Measurements from ENCODE around the gene AMPD1.
A peak's percentile ranks its signal among the peaks of the same experiment; 100 is the strongest.

The AMPD1 gene

GRCh38 chr1:114696810-114697209 is 1.5 kb upstream of the AMPD1 start:
- DNase-seq (ENCODE audit: low spot score), result no peak

DNA sequence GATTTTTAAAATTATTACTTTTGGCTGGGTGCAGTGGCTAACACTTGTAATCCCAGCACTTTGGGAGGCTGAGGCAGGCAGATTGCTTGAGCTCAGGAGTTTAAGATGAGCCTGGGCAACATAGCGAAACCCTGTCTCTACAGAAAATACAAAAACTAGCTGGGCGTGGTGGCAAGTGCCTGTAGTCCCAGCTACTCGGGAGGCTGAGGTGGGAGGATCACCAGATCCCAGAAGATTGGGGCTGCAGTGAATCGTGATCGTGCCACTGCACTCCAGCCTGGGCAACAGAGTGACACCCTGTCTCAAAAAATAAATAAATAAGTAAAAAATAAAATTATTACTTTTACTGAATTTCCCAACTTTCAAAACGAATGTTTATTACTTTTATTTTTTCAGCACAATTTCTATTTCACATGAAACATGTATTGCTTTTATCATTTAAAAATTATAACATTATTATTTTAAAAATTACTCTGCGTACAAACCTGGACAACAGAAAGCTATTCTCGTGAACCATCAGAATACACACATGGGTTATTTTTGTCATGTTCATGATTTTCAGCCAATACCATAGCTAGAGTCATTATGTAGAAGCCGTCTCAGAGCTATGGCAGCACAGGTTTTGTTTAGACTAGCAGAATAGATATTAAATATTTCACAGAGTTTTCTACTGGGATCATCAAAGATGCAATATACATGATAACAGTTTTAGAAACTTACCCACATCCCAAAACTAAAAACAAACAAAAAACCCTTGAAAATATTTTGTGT is 621 bp downstream of the AMPD1 start:
- no peak for DNase-seq (ENCODE audit: low spot score)

DNA sequence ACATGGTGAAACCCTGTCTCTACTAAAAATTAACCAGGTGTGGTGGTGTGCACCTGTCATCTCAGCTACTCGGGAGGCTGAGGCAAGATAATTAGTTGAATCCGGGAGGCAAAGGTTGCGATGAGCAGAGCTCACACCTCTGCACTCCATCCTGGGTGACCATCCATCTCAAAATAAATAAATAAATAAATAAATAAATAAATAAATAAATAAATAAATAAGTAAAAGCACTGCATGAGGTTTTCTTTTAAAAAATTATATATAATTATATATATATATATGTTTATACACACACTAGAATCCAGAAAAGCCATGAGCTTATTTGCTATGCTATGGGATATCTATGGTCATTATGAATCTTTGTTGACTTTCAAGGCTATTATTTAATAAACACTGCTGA is 2.4 kb downstream of the AMPD1 start:
- no peak for DNase-seq (ENCODE audit: low spot score)

GRCh38 chr1:114691061-114691460 is 4.3 kb downstream of the AMPD1 start:
- no peak for DNase-seq (ENCODE audit: low spot score)

DNA sequence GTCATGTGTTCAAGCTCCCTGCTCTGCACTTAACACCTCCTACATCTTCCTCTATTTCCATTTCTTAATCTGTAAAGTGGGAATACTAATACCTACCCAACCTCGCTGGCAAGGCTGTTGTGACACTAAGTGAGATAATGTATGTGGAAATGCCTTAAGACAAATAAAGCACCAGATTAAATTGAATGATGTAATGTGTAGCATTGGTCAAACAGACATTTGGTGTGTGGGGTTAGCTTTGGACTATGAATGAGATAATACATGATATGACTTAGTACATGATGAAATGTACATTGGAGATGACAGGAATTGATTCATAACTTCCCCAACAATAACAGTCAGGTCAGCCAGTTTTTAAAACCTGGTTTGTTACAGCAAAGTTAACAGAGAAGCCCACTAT is 5.2 kb downstream of the AMPD1 start:
- no peak for DNase-seq (ENCODE audit: low spot score)

DNA sequence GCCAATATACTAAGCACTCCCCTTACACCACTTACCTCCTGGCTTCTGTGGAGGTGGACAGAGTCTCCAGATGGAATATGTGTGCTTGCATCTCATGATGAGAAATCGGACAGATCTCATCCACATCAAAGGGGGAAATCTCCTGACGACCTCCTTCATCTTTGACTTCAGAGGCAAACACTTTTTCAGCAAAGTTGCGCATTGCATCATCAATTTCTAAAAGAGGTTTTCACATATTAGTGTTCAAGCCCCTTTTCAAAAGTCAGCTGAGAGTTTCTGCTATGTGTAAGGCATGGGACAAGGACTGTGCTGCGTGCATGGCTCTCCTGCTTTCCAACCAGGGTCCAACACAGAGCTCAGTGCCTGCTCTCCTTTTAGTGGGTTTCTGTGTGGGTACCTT is 6.8 kb downstream of the AMPD1 start:
- no peak for DNase-seq (ENCODE audit: low spot score)

- DNase-seq (ENCODE audit: low spot score), result no peak
Measured at GRCh38 chr1:114685851-114686250, 9.5 kb downstream of the AMPD1 start.

- no peak for DNase-seq (ENCODE audit: low spot score)
Measured at GRCh38 chr1:114677691-114678090, 17.7 kb downstream of the AMPD1 start.

- DNase-seq (ENCODE audit: low spot score), result no peak
Measured at GRCh38 chr1:114676115-114676514, 19.2 kb downstream of the AMPD1 start.

DNA sequence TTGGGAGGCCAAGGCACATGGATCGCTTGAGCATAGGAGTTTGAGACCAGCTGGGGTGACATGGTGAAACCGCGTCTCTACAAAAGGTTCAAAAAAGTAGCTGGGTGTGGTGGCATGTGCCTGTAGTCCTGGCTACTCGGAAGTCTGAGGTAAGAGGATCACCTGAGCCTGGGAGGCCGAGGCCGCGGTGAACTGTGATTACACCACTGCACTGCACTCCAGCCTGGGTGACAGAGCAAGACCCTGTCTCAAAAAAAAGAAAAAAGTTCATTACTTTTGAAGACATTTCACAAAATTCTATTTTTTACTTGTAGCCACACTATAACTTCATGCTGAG is 23.4 kb downstream of the AMPD1 start:
- DNase-seq (ENCODE audit: low spot score), result no peak

- no peak for DNase-seq (ENCODE audit: low spot score)
Measured at GRCh38 chr1:114671011-114671938, 24.1 kb downstream of the AMPD1 start.

- DNase-seq (ENCODE audit: low spot score), result peak; percentile 88
Measured at GRCh38 chr1:114670083-114671010, 25.0 kb downstream of the AMPD1 start.

DNA sequence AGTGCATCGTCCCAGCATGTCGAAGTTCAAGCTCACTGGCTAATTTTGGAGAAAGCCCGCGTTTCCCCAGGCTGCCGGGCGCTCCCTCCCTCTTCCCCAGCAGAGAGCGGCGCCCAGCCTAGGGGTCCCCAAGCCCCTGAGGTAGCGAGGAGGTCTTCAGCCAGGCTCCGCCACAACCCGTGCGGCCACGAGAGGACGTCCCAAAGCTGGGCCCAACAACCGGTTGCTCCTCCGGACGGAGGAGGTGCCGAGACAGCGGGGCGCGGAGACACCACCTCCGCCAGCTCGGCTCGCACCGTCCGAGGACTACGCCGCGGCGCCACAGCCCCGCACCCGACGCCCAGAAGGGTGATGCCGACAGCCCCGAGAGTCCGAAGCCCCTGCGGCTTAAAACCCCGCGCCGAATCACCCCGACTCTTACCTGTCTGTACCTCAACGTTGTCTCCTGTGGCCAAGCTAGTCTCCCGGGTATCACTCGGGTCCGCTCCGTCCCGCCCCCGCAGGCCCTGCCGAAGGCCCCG is 25.7 kb downstream of the AMPD1 start, which contains the start of gene DENND2C:
Gene DENND2C, minus strand, starts transcription at position 488 of the 521 bp plus-strand sequence. CDS start 44,065 bp downstream, outside the sequence.
- no peak for DNase-seq (ENCODE audit: low spot score)

DNA sequence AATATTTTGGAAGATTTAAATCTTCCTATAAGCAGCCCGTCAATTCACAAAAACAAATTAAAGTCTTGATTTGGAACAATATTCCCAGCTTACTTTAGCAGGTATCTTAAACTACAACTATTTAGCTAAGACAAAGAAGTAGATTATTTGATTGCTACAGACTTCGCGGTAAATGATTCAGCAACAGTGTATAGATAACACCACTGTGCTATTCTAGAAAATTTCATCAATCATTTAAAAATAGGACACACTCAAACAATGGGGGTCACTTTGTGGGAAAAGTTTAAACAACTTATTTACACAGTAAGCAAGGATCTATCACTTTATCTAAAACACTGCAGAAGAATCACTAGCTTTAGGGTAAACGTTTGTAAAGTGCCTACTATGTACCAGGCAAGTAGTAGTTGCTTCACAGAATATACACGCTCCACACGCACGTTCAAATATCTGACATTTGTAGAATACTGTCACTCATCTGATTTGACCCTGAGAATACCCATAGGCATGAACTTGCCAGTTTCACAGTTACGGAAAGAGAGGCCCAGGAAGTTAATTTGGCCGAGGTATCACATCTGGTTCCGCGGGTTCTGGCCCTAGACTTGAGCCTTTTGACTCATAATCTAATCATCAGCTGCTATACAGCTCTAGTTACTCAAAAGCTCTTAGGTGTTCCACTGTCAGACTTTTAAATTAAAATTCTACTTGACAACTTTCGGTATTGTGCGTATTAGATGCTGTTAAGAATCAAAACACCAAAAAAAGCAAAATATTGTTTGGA is 26.4 kb downstream of the AMPD1 start:
- no peak for DNase-seq (ENCODE audit: low spot score)

DNA sequence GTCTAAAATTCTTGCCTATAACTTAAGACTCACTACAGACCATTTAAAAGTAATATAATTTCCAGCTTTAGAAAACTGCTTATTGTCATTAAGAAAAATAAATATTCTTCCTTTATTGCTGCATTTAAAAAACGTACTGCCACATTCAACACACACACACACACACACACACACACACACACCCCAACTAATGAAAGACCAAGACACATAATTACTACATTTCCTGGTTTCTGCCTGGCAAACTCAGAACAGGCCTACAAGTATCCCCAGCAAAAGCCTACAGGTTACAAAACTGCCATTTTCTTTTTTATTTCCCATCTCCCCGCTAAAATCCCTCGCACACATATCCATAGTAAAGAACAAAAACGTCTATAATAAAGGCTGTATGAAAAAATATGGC is 27.0 kb downstream of the AMPD1 start:
- no peak for DNase-seq (ENCODE audit: low spot score)

DNA sequence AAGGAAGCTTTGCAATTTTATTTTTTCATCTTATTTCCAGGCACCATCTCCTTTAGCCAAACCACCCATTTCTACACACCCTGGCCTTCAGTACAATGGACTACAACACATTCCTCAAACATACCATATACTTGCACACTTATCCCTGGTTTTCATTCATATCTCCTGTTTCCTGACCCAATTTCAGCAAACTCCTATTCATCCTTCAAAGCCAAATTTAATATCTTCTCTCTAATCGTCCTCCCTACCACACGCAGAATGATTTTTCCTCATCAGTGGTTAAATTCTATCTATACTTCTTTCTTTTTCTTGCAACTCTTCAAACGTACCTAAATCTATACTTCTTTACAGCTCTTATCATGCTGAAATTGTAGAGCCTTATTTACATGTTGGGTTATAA is 28.4 kb downstream of the AMPD1 start:
- DNase-seq (ENCODE audit: low spot score), result no peak

- DNase-seq (ENCODE audit: low spot score), result no peak
Measured at GRCh38 chr1:114660238-114660637, 35.1 kb downstream of the AMPD1 start.

DNA sequence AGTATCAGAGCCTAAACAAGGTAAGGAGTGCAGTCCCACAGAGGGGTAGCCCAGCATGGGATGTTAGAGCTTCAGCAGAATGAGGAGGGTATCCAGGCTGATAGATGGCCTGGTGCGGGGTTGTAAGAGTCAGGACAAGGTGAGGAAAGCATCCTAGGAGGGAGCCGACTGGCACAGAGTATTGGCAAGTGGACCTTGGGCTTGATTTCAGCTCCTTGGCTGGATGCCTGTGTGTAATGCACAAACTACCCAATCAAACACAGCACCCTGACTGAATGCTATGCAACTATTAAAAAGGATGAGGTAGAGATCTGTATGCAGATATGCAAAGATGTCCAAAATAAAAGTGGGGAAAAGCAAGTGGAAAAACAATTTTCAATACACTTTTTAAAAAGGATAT is 43.5 kb downstream of the AMPD1 start:
- DNase-seq (ENCODE audit: low spot score), result no peak

DNA sequence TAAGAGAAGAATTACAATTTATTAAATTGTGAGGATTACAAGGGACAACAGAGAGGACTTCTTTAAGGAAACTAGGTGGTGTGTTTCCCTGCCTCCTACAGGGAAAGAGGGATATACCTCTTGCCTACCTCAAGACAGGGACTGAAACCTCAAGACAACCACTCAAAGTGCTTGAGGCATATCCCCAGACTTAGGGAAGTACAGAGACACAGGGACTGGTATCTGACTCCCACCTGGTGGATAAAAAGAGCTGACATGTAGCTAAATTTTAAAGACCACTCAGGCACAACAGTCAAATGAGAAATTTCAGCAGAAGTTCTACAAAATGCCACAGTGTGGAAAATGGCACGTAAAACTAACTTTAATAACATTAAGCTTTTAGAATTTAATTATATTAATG is 46.8 kb downstream of the AMPD1 start:
- DNase-seq (ENCODE audit: low spot score), result no peak

- DNase-seq (ENCODE audit: low spot score), result no peak
Measured at GRCh38 chr1:114641377-114641776, 54.0 kb downstream of the AMPD1 start.

DNA sequence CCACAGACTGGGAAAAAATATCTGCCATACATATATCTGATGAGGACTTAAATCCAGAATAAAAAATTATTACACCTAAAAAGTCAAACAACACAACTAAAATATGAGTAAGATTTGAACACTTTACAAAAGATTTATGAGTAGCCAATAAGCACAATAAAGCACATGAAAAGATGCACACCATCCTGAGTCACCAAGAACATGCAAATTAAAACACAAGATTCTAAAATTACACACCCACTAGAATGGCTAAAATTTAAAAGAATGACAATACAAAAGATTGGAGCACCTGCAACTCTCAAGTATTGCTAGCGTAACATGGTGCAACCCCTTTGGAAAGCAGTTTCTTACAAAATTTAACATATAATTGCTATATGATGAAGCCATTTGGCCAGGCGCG is 56.4 kb downstream of the AMPD1 start:
- no peak for DNase-seq (ENCODE audit: low spot score)

Data from putamen (tissue), 1 donor.